NCI-H1048 (cell line): ENCODE measurements around the gene PRR3.
A peak's percentile ranks its signal among the peaks of the same experiment; 100 is the strongest.
"Not testable (repeated sequence)": the region's sequence is repeated elsewhere in the genome, so short reads cannot be mapped to it uniquely, and the experiment has no call there.

Source experiments
- DNase-seq: peaks from one replicate; lab custom pipeline; 2025; lab: John Stamatoyannopoulos, UW

PRR3 gene

DNA sequence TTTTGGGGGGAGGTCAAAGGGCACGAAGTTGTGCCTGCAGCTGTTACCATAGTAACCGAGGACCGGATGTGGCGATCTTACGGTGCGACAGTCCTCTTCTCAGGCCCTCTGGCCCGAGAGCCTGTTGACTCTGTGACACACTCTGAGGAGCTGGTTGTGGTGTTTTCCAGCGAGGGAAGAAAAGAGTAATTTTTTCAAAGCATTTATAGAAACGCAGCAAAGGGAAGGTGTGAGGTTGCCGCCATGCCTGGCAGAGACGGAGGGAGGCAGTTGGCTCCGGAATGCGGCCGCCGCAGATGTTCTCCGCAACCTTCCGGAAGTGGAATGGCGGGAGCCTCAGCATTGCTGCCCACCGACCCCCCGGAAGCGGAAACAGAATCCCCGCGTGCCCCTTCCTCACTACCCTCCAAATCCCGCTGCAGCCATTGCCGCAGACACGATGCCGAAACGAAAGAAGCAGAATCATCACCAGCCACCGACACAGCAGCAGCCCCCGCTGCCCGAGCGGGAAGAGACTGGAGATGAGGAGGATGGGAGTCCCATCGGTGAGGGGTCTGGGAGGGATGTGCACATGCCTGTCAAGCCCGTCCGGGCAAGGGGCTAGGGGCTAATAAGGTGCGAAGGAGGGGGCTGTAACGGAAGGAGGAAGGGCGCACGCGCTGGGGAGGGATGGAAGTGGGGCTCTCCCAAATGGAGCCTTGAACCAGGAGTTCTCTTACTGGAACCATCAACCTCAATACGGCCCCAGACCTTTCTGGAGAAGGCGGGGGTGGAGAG is at the start of gene PRR3:
Gene PRR3 (plus strand): TSS at position 390 of the 777 bp plus-strand sequence. CDS start 50 bp downstream, at position 440.
- peak; percentile 66 for DNase-seq

DNA sequence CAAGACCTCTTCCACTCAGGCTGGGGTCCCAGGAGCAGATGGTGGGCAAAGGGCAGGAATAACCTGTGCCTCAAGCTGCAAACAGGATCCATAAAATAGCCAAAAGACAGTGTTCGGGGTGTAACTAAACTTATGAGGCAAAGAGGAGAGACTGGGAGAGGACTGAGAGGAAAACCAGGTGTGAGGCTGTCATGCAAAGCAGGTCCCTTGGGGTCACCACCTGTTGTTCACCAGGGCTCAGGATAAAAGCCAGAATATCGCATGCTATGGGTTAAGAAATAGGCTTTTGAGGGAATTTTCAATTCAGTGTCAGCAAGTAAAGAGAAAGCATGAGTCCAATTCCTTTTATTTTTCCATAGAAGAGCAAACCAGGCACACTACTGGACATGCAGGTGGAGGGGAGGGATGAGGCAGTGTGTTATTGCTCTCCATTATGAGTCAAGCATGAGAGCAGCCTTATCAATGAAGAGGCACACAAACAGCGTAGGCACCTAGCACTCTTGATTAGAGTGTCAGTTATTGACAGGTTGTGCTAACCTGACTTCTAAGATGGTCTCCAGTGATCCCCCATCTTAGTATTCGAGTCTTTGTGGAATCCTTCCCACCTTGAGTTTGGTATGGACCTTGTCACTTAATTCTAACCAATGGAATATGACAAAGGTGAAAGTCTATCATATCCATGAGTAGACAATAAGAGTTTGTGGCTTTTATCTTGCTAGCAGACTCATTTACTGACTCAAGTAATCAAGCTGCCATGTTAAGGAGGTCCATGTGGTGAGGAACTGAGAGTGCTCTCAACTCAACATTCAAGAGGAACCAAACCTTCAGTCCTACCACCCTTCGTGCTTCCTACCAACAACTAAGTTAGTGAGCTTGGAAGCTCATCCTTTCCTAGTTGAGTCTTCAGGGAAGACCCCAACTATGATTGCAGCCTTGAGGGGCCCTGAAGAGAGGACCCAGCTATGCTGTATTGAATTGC is 49.0 kb upstream of the PRR3 start:
- DNase-seq: no peak

GRCh38 chr6:30508890-30509736 is 48.0 kb upstream of the PRR3 start:
- DNase-seq: no peak

DNA sequence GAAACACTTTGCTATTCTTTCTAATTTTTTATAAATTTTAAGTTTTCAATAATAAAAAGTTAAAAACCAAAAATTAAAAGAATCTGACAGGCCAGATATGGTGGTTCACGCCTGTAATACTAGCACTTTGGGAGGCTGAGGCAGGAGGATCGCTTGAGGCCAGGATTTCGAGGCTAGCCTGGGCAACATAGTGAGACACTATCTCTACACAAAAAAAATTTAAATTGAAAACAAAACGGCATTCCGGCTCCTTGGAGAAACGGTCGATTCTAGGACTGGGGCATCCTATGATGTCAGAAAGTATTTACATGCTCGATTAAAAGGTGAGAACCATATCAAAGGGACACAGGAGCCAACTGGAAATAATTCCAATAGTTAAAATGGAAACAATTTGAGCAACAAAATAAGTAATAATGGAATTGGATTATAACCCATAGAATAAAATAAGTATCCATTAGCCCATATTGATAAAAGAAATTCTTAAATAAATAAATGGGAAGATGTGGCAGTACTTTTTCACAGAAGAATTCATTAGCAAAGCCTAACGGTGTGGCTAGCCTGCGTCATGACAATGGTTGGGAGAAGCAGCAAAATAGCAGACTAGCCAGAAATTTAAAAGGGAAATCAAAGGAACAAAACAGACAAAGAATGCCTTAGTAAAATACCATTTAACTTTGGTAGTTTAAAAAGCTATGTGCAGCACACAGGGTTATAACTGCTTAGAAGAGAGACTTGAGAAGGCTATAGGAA is 46.5 kb upstream of the PRR3 start:
- no peak for DNase-seq

GRCh38 chr6:30511169-30511546 is 45.9 kb upstream of the PRR3 start:
- DNase-seq: no peak

DNA sequence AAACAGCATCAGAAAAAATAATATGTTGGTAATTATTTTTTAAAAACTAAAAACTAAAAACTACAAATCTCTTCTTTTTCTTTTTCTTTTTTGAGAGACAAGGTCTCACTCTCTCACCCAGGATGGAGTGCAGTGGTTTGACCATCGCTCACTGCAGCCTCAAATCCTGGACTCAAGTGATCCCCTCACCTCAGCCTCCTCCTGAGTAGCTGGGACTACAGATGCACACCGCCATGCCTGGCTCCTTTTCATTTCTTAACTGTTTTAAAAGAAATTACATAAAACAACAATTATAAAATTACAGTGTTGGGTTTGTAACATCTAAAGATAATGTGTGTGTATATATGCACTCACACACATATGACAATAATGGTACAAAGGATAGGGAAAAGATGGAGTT is 43.6 kb upstream of the PRR3 start:
- no peak for DNase-seq

- DNase-seq: no peak
These were observed 42.0 kb upstream of the PRR3 start for GRCh38 chr6:30515106-30515505.

DNA sequence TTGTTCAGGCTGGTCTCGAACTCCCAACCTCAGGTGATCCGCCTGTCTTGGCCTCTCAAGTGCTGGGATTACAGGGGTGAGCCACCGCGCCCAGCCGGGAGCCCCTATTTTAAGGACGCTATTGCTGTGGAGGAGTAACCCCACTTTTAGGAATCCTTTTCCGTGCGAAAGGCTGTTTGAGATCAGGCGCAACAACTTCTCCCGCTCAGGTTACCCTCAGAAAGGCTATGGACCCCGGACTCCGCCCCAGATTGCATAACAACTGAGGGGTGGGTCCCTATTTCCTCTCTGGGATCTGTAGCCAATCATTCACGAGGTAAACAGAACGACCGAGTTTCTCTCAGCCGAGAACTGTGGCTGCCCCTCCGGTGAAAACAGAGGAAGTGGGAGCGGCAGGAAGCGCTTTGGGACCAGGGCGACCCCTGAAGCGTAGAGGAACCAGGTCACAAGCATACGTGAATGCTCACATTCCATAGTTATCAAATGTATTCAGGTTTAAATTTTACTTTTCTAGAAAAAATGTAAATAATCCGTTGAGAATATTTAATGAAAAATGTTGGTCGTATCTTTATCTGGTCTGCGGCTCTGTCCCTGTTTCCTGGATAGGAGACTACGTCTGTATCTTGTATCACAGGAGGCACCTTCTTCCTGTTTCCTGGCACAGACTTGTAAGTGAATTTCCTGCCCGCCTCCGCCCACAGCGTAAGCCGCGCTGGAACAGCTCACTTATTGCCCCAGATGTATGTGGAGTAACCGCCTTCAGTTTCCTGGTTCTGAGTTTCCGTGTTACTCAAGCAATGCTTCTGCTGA is 40.9 kb upstream of the PRR3 start:
- no peak for DNase-seq

DNA sequence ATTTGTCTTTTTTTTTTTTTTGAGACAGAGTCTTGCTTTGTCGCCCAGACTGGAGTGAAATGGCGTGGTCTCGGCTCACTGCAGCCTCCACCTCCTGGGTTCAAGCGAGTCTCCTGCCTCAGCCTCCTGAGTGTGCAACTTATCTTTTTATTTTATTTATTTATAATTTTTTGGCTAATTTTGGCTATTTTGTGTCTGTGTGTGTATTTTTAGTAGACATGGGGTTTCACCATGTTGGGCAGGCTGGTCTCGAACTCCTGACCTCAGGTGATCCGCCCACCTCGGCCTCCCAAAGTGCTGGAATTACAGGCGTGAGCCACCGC is 40.4 kb upstream of the PRR3 start:
- DNase-seq: not testable (repeated sequence)

DNA sequence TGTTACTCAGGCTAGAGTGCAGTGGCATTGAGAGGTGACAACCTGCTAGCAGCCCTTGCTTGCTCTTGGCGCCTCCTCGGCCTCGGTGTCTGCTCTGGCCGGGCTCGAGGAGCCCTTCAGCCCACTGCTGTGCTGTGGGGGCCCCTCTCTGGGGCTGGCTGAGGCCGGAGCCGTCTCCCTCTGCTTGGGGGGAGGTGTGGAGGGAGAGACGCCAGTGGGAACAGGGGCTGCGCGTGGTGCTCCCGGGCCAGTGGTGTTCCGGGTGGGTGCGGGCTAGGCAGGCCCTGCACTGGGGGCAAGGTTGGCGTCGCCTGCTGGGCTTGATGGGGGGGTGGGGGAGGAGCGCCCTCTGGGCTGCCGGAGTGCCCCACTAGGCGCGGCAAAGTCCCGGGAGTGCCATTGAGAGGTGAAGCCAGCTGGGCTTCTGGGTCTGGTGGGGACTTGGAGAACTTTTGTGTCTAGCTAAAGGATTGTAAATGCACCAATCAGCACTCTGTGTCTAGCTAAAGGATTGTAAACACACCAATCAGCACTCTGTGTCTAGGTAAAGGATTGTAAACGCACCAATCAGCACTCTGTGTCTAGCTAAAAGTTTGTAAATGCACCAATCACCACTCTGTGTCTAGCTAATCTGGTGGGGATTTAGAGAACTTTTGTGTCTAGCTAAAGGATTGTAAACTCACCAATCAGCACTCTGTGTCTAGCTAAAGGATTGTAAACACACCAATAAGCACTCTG is 39.2 kb upstream of the PRR3 start:
- DNase-seq: not testable (repeated sequence)

DNA sequence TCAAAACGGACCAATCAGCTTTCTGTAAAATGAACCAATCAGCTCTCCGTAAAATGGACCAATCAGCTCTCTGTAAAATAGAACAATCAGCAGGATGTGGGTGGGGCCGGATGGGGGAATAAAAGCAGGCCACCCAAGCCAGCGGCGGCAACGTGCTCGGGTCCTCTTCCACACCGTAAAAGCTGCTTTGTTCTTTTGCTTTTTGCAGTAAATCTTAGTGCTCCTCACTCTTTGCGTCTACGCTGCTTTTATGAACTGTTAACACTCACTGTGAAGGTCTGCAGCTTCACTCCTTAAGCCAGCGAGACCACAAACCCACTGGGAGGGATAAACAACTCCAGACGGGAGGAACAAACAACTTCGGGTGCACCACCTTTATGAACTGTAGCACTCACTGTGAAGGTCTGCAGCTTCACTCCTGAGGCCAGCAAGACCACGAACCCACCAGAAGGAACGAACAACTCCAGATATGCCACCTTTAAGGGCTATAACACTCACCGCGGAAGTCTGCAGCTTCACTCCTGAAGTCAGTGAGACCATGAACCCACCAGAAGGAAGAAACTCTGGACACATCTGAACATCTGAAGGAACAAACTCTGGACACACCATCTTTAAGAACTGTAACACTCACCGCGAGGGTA is 38.5 kb upstream of the PRR3 start:
- DNase-seq: not testable (repeated sequence)

DNA sequence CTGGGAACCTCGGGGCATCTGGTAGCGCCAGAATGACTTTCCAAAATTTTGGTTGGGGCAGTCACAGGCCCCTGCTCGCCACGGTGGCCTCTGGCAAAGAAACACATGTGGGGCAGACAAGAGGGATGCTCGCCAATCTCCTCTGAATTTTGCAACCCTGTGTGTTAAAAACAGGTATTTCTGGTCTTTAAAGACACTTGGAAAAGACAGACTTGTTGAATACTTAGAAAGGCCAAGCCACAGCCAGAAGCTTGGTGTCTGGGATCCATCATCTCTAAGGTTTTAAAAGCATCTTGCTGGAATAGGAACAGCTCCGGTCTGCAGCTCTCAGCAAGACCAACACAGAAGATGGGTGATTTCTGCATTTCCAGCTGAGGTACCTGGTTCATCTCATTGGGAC is 36.6 kb upstream of the PRR3 start:
- DNase-seq: no peak

DNA sequence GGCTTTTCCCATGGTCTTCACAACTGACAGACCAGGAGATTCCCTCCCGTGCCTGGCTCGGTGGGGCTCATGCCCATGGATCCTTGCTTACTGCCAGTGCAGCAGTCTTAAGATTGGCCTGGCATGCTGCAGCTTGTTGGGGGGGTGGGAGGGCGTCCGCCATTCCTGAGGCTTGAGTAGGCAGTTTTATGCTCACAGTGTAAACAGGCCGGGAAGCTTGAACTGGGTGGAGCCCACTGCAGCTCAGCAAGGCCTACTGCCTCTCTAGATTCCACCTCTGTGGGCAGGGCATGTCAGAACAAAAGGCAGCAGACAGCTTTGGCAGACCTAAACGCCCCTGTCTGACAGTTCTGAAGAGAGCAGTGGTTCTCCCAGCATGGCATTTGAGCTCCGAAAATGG is 36.0 kb upstream of the PRR3 start:
- DNase-seq: not testable (repeated sequence)

- not testable (repeated sequence) for DNase-seq
These were observed 35.1 kb upstream of the PRR3 start for GRCh38 chr6:30521952-30522351.

DNA sequence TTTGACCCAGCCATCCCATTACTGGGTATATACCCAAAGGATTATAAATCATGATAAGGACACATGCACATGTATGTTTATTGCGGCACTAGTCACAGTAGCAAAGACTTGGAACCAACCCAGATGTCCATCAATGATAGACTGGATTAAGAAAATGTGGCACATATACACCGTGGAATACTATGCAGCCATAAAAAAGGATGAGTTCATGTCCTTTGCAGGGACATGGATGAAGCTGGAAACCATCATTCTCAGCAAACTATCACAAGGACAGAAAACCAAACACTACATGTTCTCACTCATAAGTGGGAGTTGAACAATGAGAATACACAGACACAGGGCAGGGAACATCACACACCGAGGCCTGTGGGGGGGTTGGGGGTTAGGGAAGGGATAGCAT is 30.7 kb upstream of the PRR3 start:
- DNase-seq: not testable (repeated sequence)

GRCh38 chr6:30529349-30529875 is 27.7 kb upstream of the PRR3 start:
- not testable (repeated sequence) for DNase-seq

DNA sequence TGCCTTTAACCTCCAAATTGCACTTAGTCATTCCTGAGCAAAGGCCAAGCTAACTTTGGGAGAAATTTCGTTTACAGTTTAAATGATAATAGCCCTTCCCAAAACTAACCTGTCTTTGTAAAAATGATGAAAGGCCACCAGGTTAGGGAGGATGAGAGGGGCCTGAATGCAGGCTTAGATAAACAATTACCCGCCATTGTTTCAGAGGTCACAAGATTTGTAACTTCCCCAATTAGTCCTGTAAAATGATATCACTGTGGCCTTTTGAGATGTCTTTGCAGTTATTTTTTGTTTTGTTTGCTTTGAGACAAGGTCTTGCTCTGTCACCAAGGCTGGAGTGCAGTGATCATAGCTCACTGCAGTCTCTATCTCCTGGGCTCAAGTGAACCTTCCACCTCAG is 27.1 kb upstream of the PRR3 start:
- DNase-seq: no peak

DNA sequence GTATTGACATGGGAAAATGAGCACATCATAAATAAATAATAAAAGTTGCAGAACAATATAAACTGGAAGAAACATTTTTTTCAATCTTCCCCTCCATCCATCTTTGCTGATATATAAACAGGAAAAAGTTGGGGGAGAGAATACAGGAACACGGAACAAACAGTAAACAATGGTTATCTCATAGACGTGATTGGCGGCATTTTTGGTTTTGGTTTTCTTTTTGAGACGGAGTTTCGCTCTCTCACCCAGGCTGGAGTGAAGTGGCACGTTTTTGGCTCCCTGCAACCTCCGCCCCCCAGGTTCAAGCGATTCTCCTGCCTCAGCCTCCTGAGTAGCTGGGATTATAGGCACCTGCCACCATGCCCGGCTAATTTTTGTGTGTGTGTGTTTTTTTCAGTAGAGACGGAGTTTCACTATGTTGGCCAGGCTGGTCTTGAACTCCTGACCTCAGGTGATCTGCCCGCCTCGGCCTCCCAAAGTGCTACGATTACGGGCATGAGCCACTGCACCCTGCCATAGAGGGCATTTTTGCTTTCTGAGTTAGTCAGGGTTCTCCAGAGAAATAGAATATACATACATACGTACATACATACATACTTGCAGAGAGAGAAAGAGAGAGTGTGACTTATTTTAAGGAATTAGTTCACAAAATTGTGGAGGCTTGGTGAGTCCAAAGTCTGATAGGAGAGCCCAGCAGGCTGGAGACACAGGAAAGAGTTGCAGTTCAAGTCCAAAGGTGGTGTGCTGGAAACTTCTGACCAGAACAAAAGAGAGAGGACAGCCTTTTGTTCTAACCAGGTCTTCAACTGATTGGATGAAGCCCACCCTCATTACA is 23.4 kb upstream of the PRR3 start:
- no peak for DNase-seq
